GM19324 (cell line): ENCODE results near the gene COA3.

Experiments used
- ATAC-seq: cut with Tn5 transposase; IDR thresholded peaks from one replicate; pipeline ENCODE4 v1.9.1; 2021; ENCODE audit warnings: mild to moderate bottlenecking, moderate library complexity; ENCODE audit not compliant: unreplicated experiment, low FRiP score

The COA3 gene

DNA sequence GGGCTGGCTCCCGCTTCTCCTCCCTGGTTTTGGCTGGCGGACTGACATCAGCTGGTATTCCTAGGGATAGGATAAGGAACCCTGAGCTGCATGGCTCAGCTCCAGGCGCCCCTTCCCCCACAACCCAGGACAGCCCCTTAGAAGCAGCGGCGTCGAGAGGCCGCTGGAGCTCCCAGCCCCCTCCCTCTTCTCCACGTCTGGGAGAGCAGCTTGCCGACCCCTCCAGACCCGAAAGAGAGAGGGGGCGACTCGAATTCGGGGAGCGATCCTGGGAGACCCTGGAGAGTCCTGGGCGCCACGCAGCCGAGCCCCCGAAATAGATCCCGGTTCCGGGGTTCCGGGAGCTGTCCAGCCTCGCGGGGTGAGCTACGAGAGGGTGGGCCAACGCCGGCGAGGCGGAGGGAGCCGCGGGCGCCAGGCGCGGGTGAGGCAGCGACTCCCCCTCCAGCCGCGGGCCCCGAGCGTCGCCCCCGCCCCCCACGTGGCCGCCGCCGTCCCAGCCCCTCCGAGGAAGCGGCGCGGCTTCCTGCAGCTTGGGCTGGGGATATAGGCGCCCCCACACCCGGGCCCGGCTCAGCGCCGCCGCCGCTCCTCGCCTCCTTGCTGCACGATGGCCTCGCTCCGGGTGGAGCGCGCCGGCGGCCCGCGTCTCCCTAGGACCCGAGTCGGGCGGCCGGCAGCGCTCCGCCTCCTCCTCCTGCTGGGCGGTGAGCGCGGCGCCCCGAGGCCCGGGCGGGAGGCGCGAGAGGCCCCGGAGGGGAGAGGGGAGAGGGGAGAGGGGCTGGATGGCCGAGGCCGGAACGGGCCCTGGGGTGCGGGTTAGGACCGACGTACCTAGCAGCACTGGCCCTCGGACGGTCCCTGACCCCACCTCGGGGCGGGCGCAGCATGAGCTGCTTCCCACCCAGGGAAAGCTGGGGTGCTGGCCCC is 37.6 kb downstream of the COA3 start, which contains the start of gene RAMP2:
TSS of gene RAMP2 (plus strand) at position 576 of the 930 bp plus-strand sequence. CDS start at position 611, 35 bp downstream.
- ATAC-seq, result no peak

DNA sequence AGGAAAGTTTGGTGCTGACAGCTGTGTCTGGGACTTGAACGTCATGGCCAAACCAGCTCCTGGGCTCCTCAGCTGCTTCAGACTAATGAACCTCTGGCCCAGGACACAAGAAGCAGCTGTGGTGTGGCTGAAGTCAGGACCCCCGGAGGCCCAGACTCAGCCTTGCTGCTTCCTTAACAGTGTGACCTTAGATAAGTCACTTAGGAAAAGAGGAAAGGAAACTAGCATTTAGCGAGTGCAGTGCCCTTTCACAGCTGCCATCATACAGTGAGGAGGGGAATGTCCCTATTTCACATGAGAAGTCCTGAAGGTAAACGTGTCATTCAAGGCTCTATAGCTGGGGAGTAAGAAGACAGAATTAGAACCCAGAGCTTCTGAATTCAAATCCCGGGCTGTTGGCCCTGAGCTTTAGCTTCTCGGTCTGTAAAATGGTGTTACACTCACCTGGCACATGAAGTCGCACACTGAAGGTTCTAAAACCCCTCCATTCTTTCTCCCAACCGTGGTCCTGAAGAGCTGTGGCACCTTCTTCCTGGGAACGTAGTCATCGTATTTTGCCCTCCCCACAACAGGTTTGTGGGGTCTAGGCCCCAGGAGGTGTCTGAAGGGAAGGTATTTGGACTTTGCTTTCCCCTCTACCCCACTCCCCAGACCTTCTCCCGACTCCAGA is 38.4 kb downstream of the COA3 start:
- ATAC-seq, result no peak

DNA sequence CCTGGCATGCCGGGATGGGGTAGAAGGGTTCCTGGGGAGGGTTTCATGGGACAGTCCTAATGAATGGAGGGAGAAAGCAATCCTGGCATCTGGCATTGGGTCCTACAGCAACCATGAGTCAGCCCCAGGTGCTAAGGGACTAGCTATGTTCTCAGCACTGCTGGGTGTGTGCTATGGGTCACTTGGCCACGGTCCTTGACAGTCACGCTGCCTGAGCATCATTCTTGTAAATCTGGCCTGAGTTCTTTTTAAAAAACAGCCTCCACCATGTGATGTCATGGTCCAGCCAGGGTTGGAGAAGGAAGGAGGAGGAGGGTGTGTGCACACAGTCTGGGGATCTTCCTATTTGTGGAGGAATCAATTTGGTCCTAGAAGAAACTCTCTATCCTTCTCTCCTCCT is 43.7 kb downstream of the COA3 start:
- ATAC-seq, result no peak

DNA sequence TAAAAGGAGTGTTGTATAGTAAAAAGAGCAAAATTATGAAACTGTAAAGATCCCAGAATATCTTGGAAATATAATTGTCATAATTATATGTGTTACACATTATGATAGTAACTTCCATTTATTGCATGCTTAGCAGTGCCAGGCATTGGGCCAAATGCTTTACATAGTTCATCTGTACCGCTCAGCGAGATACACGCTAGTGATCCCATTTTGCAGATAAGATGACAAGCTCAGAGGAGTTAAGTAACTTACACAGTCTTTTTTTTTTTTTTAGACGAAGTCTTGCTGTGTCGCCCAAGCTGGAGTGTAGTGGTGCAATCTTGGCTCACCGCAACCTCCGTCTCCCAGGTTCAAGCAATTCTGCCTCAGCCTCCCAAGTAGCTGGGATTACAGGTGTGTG is 46.9 kb downstream of the COA3 start:
- ATAC-seq, result no peak

DNA sequence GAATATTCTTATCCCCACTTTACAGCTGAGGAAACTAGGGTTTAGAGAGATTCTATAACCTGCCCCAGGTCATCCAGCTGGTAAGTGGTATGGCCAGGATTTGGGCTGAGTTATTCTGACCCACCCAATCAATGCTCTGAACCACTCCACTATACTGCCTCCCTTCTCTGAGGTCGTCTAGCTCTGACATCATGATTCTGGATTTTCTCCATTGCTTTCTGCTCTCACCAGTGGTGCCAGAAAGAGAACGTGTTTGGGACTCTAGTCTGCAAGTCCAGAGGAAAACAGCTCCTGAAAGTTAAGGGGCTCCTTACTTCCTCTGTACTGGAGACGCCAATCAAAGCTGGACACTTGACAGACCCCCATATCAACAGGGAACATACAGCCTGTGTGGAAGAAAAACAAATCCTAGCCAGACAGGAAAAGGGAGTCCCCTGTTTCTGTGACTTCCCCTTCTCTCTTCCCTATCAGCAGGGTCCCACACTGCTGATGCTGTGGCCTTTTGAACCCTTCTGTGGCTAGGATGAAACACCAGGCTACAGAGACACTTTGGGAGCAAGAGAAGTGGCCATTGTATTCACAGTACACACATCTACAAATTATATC is 47.7 kb downstream of the COA3 start:
- ATAC-seq, result no peak

DNA sequence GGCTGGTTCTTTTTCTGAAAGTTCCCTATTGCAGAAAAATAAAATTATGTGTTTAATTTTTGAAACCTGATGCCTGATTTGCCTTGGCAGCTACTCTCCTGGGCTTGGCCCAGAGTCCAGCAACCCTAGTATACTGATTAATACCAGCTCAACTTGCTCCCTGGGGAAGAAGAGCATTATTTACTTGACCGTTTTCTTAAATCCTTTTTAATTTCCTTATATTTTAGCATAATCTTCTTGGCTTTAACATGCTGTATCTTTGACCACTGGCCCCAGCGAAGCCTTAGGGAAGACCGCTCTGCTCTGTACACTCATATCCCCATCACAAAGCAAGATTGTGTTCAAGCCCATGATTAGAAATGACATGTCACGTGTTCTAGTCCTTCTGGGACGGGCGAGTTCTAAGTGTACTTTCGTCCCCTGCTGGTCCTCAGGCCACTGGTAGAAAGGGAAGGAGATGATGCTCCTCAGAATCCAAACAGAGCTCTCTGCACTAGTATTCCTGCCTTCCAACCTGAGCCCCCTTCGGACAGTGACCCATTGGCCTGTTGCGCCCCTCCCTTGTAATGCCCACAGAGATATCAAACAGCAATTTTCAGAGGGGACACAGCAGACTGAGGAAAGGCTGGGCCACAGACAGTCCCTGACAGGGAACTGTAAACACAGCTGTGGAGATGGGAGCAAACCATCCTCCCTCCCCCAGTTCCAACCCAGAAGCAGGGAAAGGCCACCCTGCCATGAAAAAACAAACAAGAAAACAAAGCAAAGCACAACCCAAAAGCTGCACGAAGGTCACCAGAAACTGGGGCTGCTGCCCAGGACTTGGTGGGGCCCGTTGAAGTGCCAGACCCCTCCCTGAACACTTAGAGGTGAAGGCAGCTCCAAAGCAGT is 49.4 kb downstream of the COA3 start:
- ATAC-seq, result no peak

DNA sequence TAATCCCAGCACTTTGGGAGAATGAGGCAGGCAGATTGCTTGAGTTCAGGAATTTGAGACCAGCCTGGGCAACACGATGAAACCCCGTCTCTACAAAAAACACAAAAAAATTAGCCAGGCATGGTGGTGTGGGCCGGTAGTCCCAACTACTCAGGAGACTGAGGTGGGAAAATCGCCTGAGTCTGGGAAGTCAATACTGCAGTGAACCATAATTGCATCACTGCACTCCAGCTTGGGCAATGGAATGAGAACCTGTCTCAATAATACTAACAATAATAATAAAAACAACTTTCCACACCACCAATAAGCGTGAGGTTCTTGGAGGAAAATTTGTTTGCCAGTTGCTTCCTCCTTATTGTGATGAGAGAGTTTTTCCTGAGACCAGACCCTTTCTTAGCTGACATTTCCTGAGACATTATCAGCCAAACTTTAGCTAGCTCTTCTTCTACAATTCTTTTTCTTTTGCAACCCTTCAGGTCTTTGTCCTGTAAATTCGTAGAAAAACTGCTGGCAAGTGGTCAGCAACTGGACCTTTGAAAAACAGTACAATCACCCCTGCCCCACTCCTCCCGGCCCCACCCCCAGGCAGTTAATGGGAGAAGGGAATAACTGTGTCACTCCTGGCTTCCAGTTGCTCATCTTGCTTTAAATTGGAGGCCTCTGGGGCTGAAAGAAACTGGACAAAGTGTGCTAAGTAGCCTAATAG is 50.1 kb downstream of the COA3 start:
- ATAC-seq, result no peak
